Measurements from ENCODE around the gene ASNS.
"Not testable (repeated sequence)": the region's sequence is repeated elsewhere in the genome, so short reads cannot be mapped to it uniquely, and the experiment has no call there.

The ASNS gene, protein sequence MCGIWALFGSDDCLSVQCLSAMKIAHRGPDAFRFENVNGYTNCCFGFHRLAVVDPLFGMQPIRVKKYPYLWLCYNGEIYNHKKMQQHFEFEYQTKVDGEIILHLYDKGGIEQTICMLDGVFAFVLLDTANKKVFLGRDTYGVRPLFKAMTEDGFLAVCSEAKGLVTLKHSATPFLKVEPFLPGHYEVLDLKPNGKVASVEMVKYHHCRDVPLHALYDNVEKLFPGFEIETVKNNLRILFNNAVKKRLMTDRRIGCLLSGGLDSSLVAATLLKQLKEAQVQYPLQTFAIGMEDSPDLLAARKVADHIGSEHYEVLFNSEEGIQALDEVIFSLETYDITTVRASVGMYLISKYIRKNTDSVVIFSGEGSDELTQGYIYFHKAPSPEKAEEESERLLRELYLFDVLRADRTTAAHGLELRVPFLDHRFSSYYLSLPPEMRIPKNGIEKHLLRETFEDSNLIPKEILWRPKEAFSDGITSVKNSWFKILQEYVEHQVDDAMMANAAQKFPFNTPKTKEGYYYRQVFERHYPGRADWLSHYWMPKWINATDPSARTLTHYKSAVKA

DNA sequence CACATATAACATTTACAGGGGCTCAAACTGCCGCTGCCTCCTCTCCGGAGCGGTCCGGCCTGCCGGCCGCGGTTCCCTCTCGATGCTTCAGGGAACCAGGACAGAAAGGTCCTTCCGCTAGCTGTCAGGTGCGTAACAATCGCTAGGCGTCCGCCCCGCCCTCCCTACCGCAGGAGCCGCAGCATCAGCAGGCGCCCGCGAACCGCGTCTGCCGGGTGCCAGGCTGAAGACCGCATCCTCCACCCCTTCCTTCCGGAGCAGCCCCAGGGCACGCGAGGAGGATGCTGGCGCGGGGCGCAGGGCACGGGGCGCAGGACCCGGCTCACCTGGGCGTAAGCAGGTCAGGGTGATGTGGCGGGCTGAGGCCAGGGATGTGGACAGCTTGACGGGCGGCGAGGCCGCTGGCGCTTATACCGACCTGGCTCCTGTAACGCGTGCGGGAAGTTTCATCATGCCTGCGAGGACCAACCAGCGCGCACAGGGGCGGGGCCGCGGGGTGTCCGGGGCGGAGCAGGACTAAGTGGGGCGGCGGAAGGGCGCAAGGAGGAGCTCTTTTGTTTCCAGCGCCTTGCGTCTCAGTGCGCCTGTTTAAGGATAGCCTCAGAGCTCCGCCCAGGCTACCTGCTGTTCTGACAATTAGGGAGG is at the start of gene ASNS:
Gene ASNS (minus strand): TSS at position 384 of the 645 bp plus-strand sequence. CDS start 3,252 bp downstream, outside the sequence.
- peak; percentile 95 for DNase-seq

DNA sequence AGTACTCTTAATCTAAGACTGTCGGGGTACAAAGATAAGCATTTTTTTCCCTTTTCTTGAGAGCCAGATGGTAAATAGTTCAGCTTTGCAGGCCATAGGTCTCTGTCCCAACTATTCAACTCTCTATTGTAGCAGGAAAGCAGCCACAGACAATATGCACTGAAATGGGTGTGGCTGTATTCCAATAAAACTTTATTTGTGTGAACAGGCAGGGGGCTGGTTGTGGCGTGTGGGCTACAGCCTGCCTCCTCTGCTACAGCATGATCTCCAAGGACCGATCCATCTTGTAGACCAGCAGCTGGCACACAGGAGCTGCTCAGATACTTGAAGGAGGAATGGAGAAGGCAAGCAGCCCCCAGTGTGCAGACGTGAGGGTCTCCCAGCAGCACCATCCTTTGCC is 49.0 kb upstream of the ASNS start:
- not testable (repeated sequence) for DNase-seq

DNA sequence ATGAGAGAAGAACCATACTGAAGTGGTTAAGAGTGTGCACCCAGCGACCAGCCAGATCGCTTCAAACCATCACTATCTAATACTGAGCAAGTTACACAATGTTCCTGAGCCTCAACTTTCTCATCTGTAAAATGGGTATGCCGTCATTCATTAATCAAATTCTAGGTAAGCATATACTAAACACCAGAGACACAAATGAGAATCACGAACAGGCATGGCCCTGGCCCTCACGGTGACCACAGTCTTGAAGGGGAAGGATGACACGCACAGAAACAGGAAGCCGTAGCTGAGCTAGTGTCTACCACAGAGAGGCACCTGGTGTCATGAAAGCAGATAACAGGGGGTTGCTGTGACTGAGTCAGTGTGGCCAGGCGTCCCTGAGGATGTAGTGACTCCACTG is 43.1 kb upstream of the ASNS start:
- not testable (repeated sequence) for DNase-seq

DNA sequence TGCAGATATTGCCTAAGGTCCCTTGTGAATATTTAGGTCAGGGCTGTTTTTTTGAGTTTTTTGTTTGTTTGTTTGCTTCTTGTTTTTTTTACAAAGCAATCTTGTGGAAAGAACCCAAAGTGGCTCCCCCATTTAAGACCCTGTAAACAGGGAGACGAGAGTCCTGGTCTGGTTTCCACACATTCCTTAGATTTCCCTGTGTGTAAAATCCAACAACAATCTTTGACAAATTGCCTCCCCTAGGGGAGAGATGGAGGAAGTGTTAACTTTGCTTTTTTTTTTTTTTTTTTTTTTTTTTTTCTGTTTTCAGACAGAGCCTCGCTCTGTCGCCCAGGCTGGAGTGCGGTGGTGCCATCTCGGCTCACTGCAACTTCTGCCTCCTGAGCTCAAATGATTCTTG is 40.1 kb upstream of the ASNS start:
- not testable (repeated sequence) for DNase-seq

DNA sequence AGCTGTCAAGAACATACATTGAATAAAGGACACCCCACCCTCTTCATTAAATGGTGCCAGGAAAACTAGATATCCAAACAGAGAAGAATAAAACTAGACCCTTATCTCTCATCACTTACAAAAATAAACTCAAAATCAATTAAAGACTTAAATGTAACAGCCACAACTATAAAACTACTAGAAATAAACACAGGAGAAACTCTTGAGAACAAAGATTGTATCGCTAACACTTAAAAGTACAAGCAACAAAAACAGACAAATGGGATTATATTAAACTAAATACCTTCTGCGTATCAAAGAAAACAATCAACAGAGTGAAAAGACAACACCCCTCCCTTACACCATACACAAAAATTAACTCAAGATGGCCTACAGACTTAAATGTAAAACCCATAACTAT is 24.7 kb upstream of the ASNS start:
- DNase-seq: not testable (repeated sequence)

DNA sequence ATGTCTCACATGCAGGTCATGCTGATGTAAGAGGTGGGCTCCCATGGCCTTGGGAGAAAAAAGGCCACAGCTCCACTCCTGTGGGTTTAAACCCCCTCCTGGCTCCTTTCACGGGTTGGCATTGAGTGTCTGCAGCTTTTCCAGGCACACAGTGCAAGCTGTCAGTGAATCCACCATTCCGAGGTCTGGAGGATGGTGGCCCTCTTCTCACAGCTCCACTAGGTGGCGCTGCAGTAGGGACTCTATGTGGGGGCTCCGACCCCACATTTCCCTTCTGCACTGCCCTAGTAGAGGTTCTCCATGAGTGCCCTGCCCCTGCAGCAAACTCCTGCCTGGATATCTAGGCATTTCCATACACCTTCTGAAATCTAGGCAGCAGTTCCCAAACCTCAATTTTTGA is 19.5 kb upstream of the ASNS start:
- not testable (repeated sequence) for DNase-seq

DNA sequence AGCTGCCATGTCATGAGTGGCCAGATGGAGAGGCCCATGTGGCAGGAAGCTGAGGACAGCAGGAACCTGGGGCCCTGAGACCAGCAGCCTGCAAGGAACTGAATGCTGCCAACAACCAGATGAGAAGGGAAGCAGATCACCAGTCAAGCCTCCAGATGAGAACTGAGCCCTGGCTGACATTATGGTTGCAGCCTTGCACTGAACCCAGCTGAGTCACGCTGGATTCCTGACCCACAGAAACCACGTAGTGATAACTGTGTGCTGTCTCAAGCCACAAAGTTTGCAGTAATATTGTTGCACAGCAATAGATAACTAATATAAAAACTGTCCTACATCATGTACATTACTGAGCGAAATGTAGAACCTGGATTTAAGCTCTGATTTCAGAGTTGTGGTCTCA is 7.3 kb upstream of the ASNS start:
- DNase-seq: peak; percentile 31

DNA sequence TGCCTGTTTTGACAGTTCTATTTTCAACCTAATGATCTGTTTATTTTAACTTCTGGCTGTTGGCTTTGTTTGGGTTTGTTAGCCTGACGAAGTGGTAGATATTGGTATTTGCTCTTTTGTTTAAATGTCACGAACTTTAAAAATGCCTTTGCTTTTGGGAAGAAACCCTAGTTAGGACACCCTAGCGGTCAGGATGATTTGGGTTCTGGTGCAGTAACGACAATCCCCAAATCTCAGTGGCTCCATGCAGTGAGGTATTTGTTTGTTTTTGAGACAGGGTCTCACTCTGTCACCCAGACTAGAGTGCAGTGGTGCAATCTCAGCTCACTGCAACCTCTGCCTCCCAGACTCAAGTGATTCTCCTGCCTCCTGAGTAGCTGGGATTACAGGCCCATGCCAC is 2.7 kb upstream of the ASNS start:
- not testable (repeated sequence) for DNase-seq

DNA sequence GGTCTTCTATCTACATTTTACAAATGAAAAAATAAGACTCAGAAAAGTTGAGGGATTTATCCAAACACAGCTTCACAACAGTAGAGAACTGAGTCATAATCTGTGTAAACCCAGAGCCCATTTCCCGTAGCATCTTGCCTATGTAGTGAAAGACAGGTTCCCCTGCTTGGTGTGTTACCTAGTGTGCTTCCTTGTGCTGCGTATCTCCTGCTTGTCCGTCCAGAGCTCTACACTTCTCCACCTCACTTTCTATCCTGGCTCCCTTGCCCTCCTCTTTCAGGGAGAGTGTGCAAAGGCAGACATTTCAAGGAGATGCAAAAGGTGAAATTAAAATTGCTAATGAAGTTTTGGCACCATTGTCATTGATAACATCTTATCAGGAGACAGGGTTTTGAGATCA is 1.4 kb upstream of the ASNS start:
- no peak for DNase-seq

DNA sequence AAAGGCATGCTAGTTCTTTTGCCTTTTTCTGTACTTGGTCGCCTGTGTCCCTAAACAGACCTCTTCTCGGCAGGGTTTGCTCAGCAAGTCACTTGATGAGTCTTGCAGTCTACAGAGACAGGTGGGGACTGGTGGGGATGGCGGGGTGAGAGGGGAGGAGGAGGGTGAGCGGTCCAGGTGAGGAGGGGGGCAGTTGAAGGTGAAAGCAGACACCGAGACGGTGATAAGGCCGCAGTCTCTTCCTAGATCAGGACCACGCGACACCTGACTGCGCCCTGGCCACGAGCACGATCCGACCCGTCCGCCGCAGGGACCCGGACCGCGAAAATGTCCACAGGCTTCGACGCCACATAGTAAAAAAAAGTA is 566 bp downstream of the ASNS start:
- DNase-seq: peak; percentile 52

DNA sequence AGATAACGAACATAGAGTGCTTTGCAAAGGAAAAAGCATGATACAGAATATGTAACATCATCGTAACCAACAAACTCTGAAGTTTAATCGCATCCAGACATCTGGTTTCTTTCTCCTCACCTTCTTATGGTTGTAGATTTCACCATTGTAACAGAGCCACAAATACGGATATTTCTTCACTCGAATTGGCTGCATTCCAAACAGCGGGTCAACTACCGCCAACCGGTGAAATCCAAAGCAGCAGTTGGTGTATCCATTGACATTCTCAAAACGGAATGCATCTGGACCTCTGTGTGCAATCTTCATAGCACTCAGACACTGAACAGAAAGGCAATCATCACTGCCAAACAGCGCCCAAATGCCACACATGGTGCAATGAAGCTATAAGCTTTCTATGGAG is 3.4 kb downstream of the ASNS start:
- DNase-seq: no peak

DNA sequence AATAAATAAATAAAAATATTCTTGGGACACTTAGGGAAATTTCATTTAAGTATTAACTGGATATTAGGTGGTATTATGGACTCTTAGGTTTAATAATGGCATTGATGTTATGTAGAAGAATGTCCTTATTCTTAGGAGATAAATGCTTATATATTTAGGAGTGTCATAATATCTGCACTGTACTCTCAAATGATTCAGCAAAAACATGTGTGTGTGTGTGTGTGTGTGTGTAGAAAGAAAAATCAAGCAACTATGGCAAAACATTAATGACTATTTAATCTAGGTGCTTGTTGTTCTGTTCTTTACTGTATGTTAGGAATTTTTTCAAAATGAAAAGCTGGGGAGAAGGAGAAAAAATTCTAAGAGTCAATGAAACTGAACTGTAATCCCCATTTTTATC is 3.9 kb downstream of the ASNS start:
- no peak for DNase-seq

DNA sequence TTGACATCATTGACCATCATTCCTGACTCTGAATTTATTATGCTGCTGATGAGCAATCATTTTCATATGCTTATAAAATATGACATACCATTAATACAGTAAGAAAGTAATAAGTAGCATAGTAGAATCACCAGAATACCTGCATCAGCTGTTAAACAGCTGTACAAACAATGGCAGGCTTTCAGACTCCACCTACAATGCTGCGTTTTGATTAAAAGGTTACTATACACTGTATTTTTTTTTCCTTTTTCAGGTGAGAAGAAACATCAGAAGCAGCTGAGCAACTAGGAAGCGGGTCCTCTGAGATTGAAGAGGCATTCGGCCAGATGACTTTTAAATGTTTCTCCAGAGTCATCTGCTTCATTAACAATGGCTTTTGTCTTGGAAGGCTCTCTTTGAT is 7.1 kb downstream of the ASNS start:
- no peak for DNase-seq

DNA sequence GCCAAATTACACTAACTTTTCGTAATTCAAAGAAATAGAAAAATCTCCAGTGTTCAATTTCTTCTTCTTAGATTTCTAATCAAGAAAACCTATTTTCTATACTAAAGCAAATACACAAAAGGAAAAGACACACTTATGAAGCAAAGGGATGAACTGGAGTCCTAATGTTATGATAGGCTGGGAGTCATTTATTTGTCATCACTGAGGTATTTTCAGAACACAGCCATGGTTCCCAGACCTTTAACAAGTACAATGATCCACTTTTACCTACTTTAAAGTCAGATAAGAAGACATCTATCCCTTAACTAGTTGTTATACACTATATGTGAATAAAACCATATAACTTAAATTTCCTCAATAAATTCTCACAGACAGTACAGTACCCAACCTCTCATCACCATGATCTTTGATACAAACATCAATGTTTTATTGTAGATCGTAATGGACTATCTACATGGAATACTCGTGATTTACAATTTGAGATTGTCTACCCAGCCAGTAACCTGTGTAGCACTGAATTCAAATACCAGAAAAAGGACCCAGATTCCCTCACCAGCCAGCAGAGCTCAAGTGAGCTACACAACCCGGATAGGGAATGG is 12.5 kb downstream of the ASNS start:
- DNase-seq: no peak

DNA sequence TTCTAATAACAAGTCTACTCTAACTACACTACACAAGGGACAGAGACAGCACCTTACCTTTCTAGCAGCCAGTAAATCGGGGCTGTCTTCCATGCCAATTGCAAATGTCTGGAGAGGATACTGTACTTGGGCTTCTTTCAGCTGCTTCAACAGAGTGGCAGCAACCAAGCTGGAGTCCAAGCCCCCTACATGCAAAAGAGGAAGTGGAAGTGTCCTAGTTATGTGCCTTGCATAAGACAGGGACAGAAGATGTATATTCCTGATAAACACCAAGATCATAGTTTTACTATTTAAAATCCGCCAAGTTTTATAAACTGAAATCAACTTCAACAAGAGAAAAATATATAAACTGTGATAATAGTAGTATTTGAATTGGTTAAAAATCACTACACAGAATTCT is 14.0 kb downstream of the ASNS start:
- no peak for DNase-seq

DNA sequence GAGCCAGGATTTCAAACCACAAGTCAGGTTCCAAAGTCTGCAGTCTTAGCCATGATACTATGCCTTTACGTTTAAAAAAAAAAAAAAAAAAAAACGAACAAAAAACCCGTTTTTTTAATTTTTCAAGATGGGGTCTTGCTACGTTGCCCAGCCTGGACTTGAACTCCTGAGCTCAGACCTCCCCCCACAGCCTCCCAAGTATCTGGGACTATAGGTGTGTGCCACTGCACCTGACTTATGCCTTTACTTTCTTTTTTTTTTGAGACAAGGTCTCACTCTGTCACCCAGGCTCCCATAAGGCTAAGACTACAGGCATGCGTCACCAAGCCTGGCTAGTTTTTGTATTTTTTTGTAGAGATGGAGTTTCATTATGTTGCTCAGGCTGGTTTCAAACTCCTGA is 14.7 kb downstream of the ASNS start:
- DNase-seq: no peak

DNA sequence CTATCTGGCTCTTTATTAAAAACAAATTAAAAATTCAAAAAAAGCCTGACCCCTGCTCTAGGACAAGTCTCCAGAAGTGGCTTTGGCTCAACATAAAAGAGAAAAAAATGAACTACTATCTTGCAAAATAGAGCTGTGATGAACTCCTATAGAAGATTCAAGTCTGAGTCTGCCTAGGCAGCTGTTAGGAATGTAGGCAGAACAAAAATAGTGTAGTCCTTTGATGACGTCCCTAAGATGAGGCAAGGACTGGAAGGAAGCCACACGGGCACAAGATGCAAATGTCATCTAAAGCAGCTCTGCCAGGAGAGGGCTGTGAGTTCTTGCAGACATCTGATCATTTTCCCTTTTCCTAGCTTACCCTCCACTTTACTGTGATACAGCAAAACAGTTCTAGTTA is 20.5 kb downstream of the ASNS start:
- no peak for DNase-seq

DNA sequence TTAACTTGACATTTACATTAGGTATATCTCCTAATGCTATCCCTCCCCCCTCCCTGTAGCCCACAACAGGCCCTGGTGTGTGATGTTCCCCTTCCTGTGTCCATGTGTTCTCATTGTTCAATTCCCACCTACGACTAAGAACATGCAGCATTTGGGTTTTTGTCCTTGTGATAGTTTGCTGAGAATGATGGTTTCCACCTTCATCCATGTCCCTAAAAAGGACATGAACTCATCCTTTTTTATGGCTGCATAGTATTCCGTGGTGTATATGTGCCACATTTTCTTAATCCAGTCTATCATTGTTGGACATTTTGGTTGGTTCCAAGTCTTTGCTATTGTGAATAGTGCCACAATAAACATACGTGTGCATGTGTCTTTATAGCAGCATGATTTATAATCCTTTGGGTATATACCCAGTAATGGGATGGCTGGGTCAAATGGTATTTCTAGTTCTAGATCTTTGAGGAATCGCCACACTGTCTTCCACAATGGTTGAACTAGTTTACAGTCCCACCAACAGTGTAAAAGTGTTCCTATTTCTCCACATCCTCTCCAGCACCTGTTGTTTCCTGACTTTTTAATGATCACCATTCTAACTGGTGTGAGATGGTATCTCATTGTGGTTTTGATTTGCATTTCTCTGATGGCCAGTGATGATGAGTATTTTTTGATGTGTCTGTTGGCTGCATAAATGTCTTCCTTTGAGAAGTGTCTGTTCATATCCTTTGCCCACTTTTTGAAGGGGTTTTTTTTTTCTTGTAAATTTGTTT is 21.8 kb downstream of the ASNS start:
- not testable (repeated sequence) for DNase-seq

DNA sequence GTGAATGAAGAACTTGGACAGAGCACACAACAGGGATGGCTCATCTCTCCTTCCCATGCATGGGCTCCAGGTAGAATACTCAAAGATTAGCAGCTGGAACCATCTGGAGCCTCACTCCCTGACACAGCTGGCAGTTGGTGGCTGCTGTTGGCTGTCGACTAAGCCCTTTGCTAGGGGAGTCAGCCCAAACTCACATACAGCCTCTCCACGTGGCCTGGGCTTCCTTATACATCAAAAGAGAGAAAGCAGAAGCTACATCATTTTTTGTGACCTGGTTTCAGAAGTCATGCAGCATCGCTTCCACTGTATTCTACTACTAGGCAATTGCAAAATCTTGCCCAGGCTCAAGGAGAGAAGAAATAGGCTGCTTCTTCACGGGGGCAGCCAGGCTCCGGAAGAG is 24.4 kb downstream of the ASNS start:
- no peak for DNase-seq

DNA sequence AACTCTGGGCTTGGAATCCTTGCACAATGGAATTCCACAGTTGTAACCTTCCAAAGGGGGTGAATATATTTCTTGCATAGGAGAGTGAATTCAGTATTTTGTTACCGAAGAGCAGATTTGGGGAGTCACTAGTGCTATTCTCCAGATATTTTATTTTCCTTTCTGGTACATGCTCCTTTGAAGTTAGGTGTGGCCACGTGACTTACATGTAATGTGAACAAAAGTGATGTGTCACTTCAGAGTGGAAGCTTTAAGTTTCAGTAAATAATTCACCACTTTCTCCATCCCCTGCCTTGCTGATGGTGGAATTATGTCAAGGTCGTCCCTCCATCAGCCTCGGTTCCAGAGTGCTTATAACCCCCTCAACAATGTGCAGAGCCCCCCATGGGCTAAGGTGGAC is 25.3 kb downstream of the ASNS start:
- no peak for DNase-seq

DNA sequence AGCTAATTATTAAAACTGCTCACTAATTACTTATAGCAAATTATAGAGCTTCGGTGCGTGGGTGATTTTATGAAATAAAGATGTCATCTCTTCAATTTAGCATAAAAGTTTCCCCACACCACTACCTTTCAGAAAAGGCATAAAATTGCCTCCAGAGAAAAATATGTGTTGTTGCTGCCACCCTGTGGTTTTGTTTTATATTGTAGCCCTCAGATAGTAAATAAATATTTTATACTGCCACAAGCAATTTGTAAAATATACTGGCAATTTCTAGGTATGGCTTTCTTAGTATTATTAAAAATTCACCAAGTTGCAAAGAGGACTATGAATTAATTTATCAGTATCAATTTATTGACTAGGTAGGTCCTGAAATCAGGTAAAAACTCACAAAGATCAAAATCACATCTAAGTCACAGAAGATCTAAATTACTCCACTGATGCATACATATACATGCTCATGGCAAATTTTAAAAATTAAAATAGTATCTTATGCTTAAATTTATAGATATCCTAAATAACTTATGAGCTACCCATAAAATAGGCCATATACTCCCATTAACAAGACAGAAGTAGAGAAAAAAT is 26.5 kb downstream of the ASNS start:
- no peak for DNase-seq

DNA sequence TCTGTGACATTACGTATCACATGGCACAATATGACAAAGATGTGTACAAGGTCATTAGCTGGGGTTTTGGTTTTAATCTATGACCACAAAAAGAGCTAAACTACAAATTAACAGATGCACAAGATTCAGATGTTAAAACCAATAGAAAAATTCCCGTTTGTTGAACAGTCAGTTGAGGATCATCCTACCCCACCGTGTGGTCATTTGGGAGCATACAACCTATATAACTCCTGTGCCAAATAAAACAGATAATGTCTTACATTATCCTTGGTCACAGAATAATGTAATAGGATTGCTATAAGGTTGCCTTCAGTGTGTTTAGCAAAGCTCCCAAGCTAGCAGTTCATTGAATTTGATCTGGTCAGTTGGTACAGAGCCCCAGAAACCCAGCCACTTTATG is 28.2 kb downstream of the ASNS start:
- no peak for DNase-seq
